H9 (cell line): Measurements from ENCODE around the gene GALE. TPM values are rescaled to one million over a fixed set of nuclear protein-coding genes. Genes with fewer than 3 reads are reported as not detected.

ENCODE experiments used
- DNase-seq: peaks from one replicate; pipeline ENCODE4 v3.0.0-alpha.2; 2017
- H2AFZ ChIP-seq: one replicate; pipeline ENCODE4 v1.6.1; 2013; ENCODE audit warnings: mild to moderate bottlenecking, low read length, control low read depth, moderate library complexity
- H2AK5ac ChIP-seq: 2 replicates; pipeline ENCODE4 v1.6.1; 2013; ENCODE audit warnings: low read length, control low read depth, mixed read lengths; ENCODE audit not compliant: insufficient read length
- H2BK120ac ChIP-seq: one replicate; pipeline ENCODE4 v1.6.1; 2013; ENCODE audit warnings: low read depth, mild to moderate bottlenecking, low read length, control low read depth, inconsistent platforms; ENCODE audit not compliant: poor library complexity, severe bottlenecking
- H2BK12ac ChIP-seq: 2 replicates; pipeline ENCODE4 v1.6.1; 2013; ENCODE audit warnings: low read length, control low read depth, mixed read lengths, low read depth; ENCODE audit not compliant: insufficient read length
- H2BK15ac ChIP-seq: 2 replicates; pipeline ENCODE4 v1.6.1; 2013; ENCODE audit warnings: low read depth, low read length, control low read depth
- H2BK20ac ChIP-seq: one replicate; pipeline ENCODE4 v1.6.1; 2013; ENCODE audit warnings: low read depth, mild to moderate bottlenecking, low read length, control low read depth, inconsistent platforms; ENCODE audit not compliant: poor library complexity, severe bottlenecking
- H2BK5ac ChIP-seq: 2 replicates; pipeline ENCODE4 v1.6.1; 2013; ENCODE audit warnings: low read length, control low read depth, mixed read lengths; ENCODE audit not compliant: insufficient read length
- H3K14ac ChIP-seq: 2 replicates; pipeline ENCODE4 v1.6.1; 2013; ENCODE audit warnings: low read length, control low read depth; ENCODE audit not compliant: insufficient read depth
- H3K18ac ChIP-seq: 2 replicates; pipeline ENCODE4 v1.6.1; 2013; ENCODE audit warnings: low read depth, mild to moderate bottlenecking, mixed read lengths, low read length, control low read depth; ENCODE audit not compliant: insufficient read length
- H3K23ac ChIP-seq: 2 replicates; pipeline ENCODE4 v1.6.1; 2013; ENCODE audit warnings: low read length, control low read depth, mixed read lengths, low read depth; ENCODE audit not compliant: insufficient read length
- H3K23me2 ChIP-seq: 2 replicates; pipeline ENCODE4 v1.6.1; 2013; ENCODE audit warnings: low read depth, mild to moderate bottlenecking, mixed read lengths, low read length, control low read depth; ENCODE audit not compliant: insufficient read length, poor library complexity, severe bottlenecking
- H3K27ac ChIP-seq: 2 replicates; pipeline ENCODE4 v1.5.1; 2013; ENCODE audit warnings: low read length, control low read depth, mixed read lengths, low read depth; ENCODE audit not compliant: insufficient read length
- H3K27me3 ChIP-seq: 2 replicates; pipeline ENCODE4 v1.6.1; 2013; ENCODE audit warnings: low read length, control low read depth, inconsistent platforms; ENCODE audit not compliant: insufficient read depth
- H3K4ac ChIP-seq: 2 replicates; pipeline ENCODE4 v1.6.1; 2013; ENCODE audit warnings: low read depth, mild to moderate bottlenecking, control low read depth, inconsistent platforms, low read length, moderate library complexity
- H3K4me1 ChIP-seq: 2 replicates; pipeline ENCODE4 v1.6.1; 2013; ENCODE audit warnings: low read length, control low read depth, inconsistent platforms; ENCODE audit not compliant: insufficient read depth
- H3K4me2 ChIP-seq: 2 replicates; pipeline ENCODE4 v1.6.1; 2013; ENCODE audit warnings: low read length, control low read depth, mixed read lengths; ENCODE audit not compliant: insufficient read length, insufficient read depth
- H3K56ac ChIP-seq: 2 replicates; pipeline ENCODE4 v1.6.1; 2013; ENCODE audit warnings: low read depth, mild to moderate bottlenecking, mixed read lengths, low read length, control low read depth; ENCODE audit not compliant: insufficient read length
- H3K79me1 ChIP-seq: 2 replicates; pipeline ENCODE4 v1.6.1; 2013; ENCODE audit warnings: low read depth, mild to moderate bottlenecking, moderate library complexity, low read length, control low read depth, inconsistent platforms; ENCODE audit not compliant: insufficient read depth, poor library complexity, severe bottlenecking
- H3K79me2 ChIP-seq: 2 replicates; pipeline ENCODE4 v1.6.1; 2013; ENCODE audit warnings: low read length, control low read depth, inconsistent platforms; ENCODE audit not compliant: insufficient read depth
- H3K9ac ChIP-seq: 2 replicates; pipeline ENCODE4 v1.6.1; 2013; ENCODE audit warnings: low read length, control low read depth, mixed read lengths; ENCODE audit not compliant: insufficient read length; ENCODE audit errors: extremely low read depth
- H3K9me3 ChIP-seq: one replicate; pipeline ENCODE4 v1.6.1; 2013; ENCODE audit warnings: low read depth, low read length, inconsistent platforms; ENCODE audit not compliant: control insufficient read depth
- H3T11ph ChIP-seq: one replicate; pipeline ENCODE4 v1.6.1; 2013; ENCODE audit warnings: mild to moderate bottlenecking, low read length, control low read depth, inconsistent platforms
- H4K20me1 ChIP-seq: one replicate; pipeline ENCODE4 v1.6.1; 2013; ENCODE audit not compliant: control insufficient read depth, insufficient read length, insufficient read depth
- H4K5ac ChIP-seq: 2 replicates; pipeline ENCODE4 v1.6.1; 2013; ENCODE audit warnings: low read depth, mild to moderate bottlenecking, mixed read lengths, low read length, control low read depth; ENCODE audit not compliant: insufficient read length
- H4K8ac ChIP-seq: replicated peaks from 2 replicates; pipeline ENCODE4 v1.6.1; 2013; ENCODE audit warnings: low read length, control low read depth, mixed read lengths, low read depth; ENCODE audit not compliant: insufficient read length
- H4K91ac ChIP-seq: 2 replicates; pipeline ENCODE4 v1.6.1; 2013; ENCODE audit warnings: low read depth, mild to moderate bottlenecking, moderate library complexity, mixed read lengths, low read length, control low read depth; ENCODE audit not compliant: insufficient read length
- H3K27ac Mint-ChIP-seq, 3 experiments: 2 replicates in 2 of 3; 3 replicates in 1 of 3; pipeline ENCODE4 v1.8.0; 2020 to 2021; ENCODE audit warnings: mixed read lengths in 3 of 3, mild to moderate bottlenecking in 1 of 3, moderate library complexity in 1 of 3
- H3K27me3 Mint-ChIP-seq: 2 replicates; pipeline ENCODE4 v1.8.0; 2021; ENCODE audit warnings: low read depth, mild to moderate bottlenecking, moderate library complexity, mixed read lengths
- H3K36me3 Mint-ChIP-seq, 3 experiments: 2 replicates in 2 of 3; 3 replicates in 1 of 3; pipeline ENCODE4 v1.8.0; 2020 to 2021; ENCODE audit warnings: low read depth in 3 of 3, mixed read lengths in 3 of 3; ENCODE audit not compliant: insufficient read depth in 1 of 3
- H3K4me1 Mint-ChIP-seq, 2 experiments: 2 replicates each; pipeline ENCODE4 v1.8.0; 2020; ENCODE audit warnings: mixed read lengths in 2 of 2
- H3K4me3 Mint-ChIP-seq, 2 experiments: 2 replicates in 1 of 2; 3 replicates in 1 of 2; pipeline ENCODE4 v1.8.0; 2020 to 2021; ENCODE audit warnings: mild to moderate bottlenecking in 2 of 2, mixed read lengths in 2 of 2, moderate library complexity in 1 of 2
- H3K9me3 Mint-ChIP-seq, 2 experiments: 2 replicates in 1 of 2; 3 replicates in 1 of 2; pipeline ENCODE4 v1.8.0; 2020; ENCODE audit warnings: mild to moderate bottlenecking in 2 of 2, mixed read lengths in 2 of 2, moderate library complexity in 1 of 2
- CTCF ChIP-seq: fragments of 200-600 bp; sonication (generic); conservative IDR thresholded peaks from 3 replicates; pipeline ENCODE4 v1.8.0; 2021; ENCODE audit warnings: antibody characterized with exemption, mild to moderate bottlenecking
- WGBS: extraction: QIAGEN DNeasy Blood & Tissue Kit; methylation state at CpG from one replicate; pipeline ENCODE4 v1.1.7; 2013; ENCODE audit warnings: missing lambda C conversion rate, low lambda C conversion rate, mixed read lengths; ENCODE audit not compliant: insufficient read length; ENCODE audit errors: extremely low coverage; 5-methylcytosine and 5-hydroxymethylcytosine counted together
- total RNA-seq: library from RNA; stranded (reverse); gene quantifications from 2 replicates; pipeline ENCODE4 v1.2.1, GENCODE V29; 2021

The GALE gene
- total RNA-seq, 1 experiment from 2014 or later = 36.0 TPM

- no peak within 1 kb of the TSS for H3T11ph ChIP-seq
- WGBS = no CpG with 5 or more reads among the region's 42 CpGs
- H3K4me3 Mint-ChIP-seq = peak within 1 kb of the TSS; percentile 93 to 97
- peaks cover 3% of the 10 kb centered on the region for H3K23me2 ChIP-seq
- H3K9ac ChIP-seq = peak within 1 kb of the TSS; percentile 78
- H3K56ac ChIP-seq = no peak within 1 kb of the TSS
- H2BK5ac ChIP-seq = no peak within 1 kb of the TSS
- H2BK20ac ChIP-seq = no peak within 1 kb of the TSS
- no peak within 1 kb of the TSS for H2BK12ac ChIP-seq
- H3K4me2 ChIP-seq = peak within 1 kb of the TSS; percentile 98
- DNase-seq = peak; percentile 91
- H4K20me1 ChIP-seq = no peaks in the 10 kb centered on the region
- peak within 1 kb of the TSS; percentile 94 to 98 (median 95); a peak in 5 of 7 replicates for H3K27ac Mint-ChIP-seq
- no peaks in the 10 kb centered on the region for H3K4me1 ChIP-seq
- no peak within 1 kb of the TSS for H2AK5ac ChIP-seq
- H3K79me2 ChIP-seq = no peaks in the 10 kb centered on the region
- TF ChIP-seq CTCF = no peak
- H2BK120ac ChIP-seq = no peak within 1 kb of the TSS
- H3K18ac ChIP-seq = peak within 1 kb of the TSS; percentile 69
- no peak within 1 kb of the TSS for H3K27ac ChIP-seq
- H3K23ac ChIP-seq = no peak within 1 kb of the TSS
- H3K27me3 ChIP-seq = no peaks in the 10 kb centered on the region
- no peak within 1 kb of the TSS for H2BK15ac ChIP-seq
- H3K36me3 Mint-ChIP-seq = no peaks in the 10 kb centered on the region; a peak in 1 of 7 replicates
- no peaks in the 10 kb centered on the region for H3K9me3 Mint-ChIP-seq
- H4K5ac ChIP-seq = no peak within 1 kb of the TSS
- no peak within 1 kb of the TSS for H4K8ac ChIP-seq
- no peaks in the 10 kb centered on the region; the same call in 1 of the 2 replicates for H3K27me3 Mint-ChIP-seq
- H3K4me1 Mint-ChIP-seq = peaks cover 16 to 18% of the 10 kb centered on the region in 2 experiments
- no peaks in the 10 kb centered on the region for H3K79me1 ChIP-seq
- H3K9me3 ChIP-seq = no peaks in the 10 kb centered on the region
- H3K4ac ChIP-seq = no peak within 1 kb of the TSS
- no peak within 1 kb of the TSS for H2AFZ ChIP-seq
- no peak within 1 kb of the TSS for H4K91ac ChIP-seq
- H3K14ac ChIP-seq = peak within 1 kb of the TSS; percentile 54
Measured at GRCh38 chr1:23825076-23825761, 24.7 kb upstream of the GALE start, which contains the start of gene HMGCL. TSS of gene HMGCL (minus strand) at chr1:23825429. CDS start at chr1:23825415, 14 bp downstream.
